ENCODE measurements around the gene PTGES3L. TPM values are rescaled to one million over a fixed set of nuclear protein-coding genes. Genes with fewer than 3 reads are reported as not detected.

The PTGES3L gene
- total and polyA plus RNA-seq, 2 of the 13 experiments (the other 11 are each of a cell fraction or from before 2014, with no cell fraction given): 1.2 to 2.9 TPM

DNA sequence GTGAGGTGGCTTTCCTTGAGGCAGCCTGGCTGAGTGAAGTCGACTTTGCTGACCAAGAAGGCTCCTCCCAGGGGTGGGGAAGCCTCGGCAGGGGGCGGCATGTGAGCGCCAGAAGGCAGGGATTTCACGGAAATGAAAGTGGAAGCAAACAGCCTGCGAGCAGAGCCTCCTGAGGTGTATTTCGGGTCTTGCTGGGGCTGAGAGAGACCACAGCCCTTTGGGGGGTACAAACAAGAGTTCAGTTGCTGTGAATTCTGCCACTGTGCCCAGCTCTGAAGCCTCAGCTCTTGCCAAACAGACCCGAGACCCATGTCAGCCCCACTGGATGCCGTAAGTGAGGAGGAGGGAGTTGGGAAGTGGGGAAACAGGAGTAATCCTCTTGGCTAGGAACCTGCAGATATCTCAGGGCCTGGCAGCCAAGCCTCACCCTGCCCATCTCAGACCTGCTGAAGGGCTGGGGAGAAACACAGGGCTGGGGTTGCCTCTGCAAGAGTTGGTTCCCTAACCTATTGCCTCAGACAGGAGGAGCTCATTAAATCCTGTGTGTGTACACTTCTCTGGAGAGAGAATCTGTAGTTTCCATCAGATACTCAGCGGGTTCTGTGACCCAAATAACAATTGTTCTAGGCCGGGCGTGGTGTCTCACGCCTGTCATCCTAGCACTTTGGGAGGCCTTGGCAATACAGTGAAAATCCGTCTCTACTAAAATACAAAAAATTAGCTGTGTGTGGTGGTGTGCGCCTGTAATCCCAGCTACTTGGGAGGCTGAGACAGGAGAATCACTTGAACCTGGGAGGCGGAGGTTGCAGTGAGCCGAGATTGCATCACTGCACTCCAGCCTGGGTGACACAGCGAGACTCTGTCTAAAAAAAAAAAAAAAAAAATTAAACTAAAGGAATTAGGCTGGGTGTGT, 27.0 kb upstream of the PTGES3L start, which contains the start of gene IFI35 (continued):
- no peak for TF ChIP-seq HMGA1 (CRISPR knock-in tag; conservative IDR thresholded peaks at IDR 0.05)
- TF ChIP-seq, protein P1, sequence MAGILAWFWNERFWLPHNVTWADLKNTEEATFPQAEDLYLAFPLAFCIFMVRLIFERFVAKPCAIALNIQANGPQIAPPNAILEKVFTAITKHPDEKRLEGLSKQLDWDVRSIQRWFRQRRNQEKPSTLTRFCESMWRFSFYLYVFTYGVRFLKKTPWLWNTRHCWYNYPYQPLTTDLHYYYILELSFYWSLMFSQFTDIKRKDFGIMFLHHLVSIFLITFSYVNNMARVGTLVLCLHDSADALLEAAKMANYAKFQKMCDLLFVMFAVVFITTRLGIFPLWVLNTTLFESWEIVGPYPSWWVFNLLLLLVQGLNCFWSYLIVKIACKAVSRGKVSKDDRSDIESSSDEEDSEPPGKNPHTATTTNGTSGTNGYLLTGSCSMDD (CRISPR knock-in tag; IDR thresholded peaks at IDR 0.05): no peak
- no peak for TF ChIP-seq NFATC3 (CRISPR knock-in tag; IDR thresholded peaks at IDR 0.05)
- no peak for TF ChIP-seq GZF1 (CRISPR knock-in tag; IDR thresholded peaks at IDR 0.05)
- TF ChIP-seq, protein P2, sequence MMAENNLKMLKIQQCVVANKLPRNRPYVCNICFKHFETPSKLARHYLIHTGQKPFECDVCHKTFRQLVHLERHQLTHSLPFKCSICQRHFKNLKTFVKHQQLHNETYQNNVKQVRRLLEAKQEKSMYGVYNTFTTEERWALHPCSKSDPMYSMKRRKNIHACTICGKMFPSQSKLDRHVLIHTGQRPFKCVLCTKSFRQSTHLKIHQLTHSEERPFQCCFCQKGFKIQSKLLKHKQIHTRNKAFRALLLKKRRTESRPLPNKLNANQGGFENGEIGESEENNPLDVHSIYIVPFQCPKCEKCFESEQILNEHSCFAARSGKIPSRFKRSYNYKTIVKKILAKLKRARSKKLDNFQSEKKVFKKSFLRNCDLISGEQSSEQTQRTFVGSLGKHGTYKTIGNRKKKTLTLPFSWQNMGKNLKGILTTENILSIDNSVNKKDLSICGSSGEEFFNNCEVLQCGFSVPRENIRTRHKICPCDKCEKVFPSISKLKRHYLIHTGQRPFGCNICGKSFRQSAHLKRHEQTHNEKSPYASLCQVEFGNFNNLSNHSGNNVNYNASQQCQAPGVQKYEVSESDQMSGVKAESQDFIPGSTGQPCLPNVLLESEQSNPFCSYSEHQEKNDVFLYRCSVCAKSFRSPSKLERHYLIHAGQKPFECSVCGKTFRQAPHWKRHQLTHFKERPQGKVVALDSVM (CRISPR knock-in tag; IDR thresholded peaks at IDR 0.05): peak; percentile 89
- TF ChIP-seq MTA3 (CRISPR knock-in tag; IDR thresholded peaks at IDR 0.05): no peak
- peak; percentile 46; the same call in 1 of the 2 replicates for TF ChIP-seq NFKB2 (CRISPR knock-in tag; IDR thresholded peaks at IDR 0.05; ENCODE audit: borderline replicate concordance)
- no peak for TF ChIP-seq FOXA1 (IDR thresholded peaks at IDR 0.05)
- TF ChIP-seq FOXA1 (CRISPR knock-in tag; IDR thresholded peaks at IDR 0.05): no peak; the same call in 1 of the 2 replicates
- no peak for TF ChIP-seq ZNF282 (IDR thresholded peaks at IDR 0.05; ENCODE audit: partially characterized antibody)
- 0 out of 2 replicates have a peak, but pooled peaks have one; percentile 71 for TF ChIP-seq BRCA1 (CRISPR knock-in tag; IDR thresholded peaks at IDR 0.05)
- no peak for TF ChIP-seq ZNF530 (CRISPR knock-in tag; IDR thresholded peaks at IDR 0.05; ENCODE audit: low read depth)
- TF ChIP-seq ZNF232 (CRISPR knock-in tag; IDR thresholded peaks at IDR 0.05; ENCODE audit: borderline replicate concordance): no peak
- TF ChIP-seq ZNF614 (CRISPR knock-in tag; IDR thresholded peaks at IDR 0.05; ENCODE audit: borderline replicate concordance): peak; percentile 68; the same call in 1 of the 2 replicates
- peak; percentile 20; the same call in 1 of the 2 replicates for TF ChIP-seq SOX5 (CRISPR knock-in tag; IDR thresholded peaks at IDR 0.05; ENCODE audit: borderline replicate concordance)
- TF ChIP-seq ZBTB20 (CRISPR knock-in tag; IDR thresholded peaks at IDR 0.05; ENCODE audit: borderline replicate concordance, low read depth): peak; percentile 74; the same call in 1 of the 2 replicates
- no peak for TF ChIP-seq ZNF615 (CRISPR knock-in tag; IDR thresholded peaks at IDR 0.05; ENCODE audit: borderline replicate concordance)
- TF ChIP-seq STAT5B (CRISPR knock-in tag; IDR thresholded peaks at IDR 0.05): no peak
- no peak for TF ChIP-seq ZFP82 (CRISPR knock-in tag; IDR thresholded peaks at IDR 0.05; ENCODE audit: borderline replicate concordance)
- no peak for TF ChIP-seq GPN1 (CRISPR knock-in tag; IDR thresholded peaks at IDR 0.05; ENCODE audit: borderline replicate concordance)
- no peak for TF ChIP-seq PHF20 (CRISPR knock-in tag; IDR thresholded peaks at IDR 0.05)
- TF ChIP-seq ZNF891 (CRISPR knock-in tag; IDR thresholded peaks at IDR 0.05): peak; percentile 50; the same call in 1 of the 2 replicates
- peak; percentile 82; the same call in 1 of the 2 replicates for TF ChIP-seq ZNF256 (CRISPR knock-in tag; conservative IDR thresholded peaks at IDR 0.05)
- TF ChIP-seq ZNF207 (IDR thresholded peaks at IDR 0.05; ENCODE audit: borderline replicate concordance): no peak
- no peak for TF ChIP-seq PHF21A (CRISPR knock-in tag; IDR thresholded peaks at IDR 0.05)
- no peak for TF ChIP-seq EHMT2 (IDR thresholded peaks at IDR 0.05; ENCODE audit: borderline replicate concordance, low read depth, low read length)
- TF ChIP-seq, protein P3, sequence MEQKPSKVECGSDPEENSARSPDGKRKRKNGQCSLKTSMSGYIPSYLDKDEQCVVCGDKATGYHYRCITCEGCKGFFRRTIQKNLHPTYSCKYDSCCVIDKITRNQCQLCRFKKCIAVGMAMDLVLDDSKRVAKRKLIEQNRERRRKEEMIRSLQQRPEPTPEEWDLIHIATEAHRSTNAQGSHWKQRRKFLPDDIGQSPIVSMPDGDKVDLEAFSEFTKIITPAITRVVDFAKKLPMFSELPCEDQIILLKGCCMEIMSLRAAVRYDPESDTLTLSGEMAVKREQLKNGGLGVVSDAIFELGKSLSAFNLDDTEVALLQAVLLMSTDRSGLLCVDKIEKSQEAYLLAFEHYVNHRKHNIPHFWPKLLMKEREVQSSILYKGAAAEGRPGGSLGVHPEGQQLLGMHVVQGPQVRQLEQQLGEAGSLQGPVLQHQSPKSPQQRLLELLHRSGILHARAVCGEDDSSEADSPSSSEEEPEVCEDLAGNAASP (CRISPR knock-in tag; IDR thresholded peaks at IDR 0.05; ENCODE audit: borderline replicate concordance): no peak; the same call in 1 of the 2 replicates
- no peak for TF ChIP-seq HNRNPUL1 (IDR thresholded peaks at IDR 0.05; ENCODE audit: low read depth, low read length)

Data from HepG2 (cell line).